ENCODE measurements around the gene BNIP5. TPM values are rescaled to one million over a fixed set of nuclear protein-coding genes. Genes with fewer than 3 reads are reported as not detected.
A peak's percentile ranks its signal among the peaks of the same experiment; 100 is the strongest.

The BNIP5 gene
- total RNA-seq, 4 donors from 2014 or later, result not detected

DNA sequence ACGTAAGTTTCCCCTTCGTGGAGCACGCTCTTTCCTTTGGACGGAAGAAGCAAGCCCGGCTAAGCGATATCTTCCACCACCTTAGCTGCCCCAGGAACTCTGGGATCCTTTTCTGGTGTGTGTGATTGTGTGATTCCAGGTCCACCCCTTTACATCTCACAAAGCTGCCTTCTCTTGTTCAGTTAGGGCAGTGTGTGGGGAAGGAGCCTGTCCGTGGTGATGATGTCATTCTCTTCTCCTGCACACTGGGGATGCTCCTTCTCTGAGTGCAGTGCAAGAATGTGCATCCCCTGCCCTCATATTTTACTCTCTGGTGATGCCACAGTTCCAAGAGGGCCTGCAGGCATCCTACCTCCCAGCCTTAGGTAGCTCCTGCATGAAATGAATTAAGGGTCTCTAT, 30.3 kb downstream of the BNIP5 start:
- no peak for TF ChIP-seq POLR2A (IDR thresholded peaks at IDR 0.05)
- no peak for DNase-seq
- intact Hi-C loops (cut with DNase I; ENCODE audit: low total_unique reads), result no loop called here

DNA sequence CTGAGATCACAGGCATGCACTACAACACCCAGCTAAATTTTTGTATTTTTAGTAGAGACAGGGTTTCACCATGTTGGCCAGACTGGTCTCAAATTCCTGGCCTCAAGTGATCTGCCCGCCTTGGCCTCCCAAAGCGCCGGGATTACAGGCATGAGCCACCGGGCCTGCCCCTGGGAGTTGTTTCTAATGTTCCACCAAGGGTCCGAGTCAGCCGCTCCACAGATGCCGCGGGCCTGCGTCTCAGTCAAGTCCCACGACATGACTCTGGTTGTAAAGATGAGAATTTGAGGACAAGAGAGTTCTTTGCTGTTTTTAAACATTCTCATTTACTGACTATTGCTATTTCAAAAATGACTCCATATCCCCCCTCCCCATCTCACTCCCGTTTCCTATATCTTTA, 30.8 kb downstream of the BNIP5 start:
- no peak for DNase-seq
- intact Hi-C loops (cut with DNase I; ENCODE audit: low total_unique reads), result no loop called here
- H3K27me3 ChIP-seq, result no peaks in the 10 kb centered on the region
- no peaks in the 10 kb centered on the region for H3K36me3 ChIP-seq
- no peak overlapping the region for H3K27ac ChIP-seq
- H3K9me3 ChIP-seq, result no peaks in the 10 kb centered on the region
- TF ChIP-seq, protein P1, sequence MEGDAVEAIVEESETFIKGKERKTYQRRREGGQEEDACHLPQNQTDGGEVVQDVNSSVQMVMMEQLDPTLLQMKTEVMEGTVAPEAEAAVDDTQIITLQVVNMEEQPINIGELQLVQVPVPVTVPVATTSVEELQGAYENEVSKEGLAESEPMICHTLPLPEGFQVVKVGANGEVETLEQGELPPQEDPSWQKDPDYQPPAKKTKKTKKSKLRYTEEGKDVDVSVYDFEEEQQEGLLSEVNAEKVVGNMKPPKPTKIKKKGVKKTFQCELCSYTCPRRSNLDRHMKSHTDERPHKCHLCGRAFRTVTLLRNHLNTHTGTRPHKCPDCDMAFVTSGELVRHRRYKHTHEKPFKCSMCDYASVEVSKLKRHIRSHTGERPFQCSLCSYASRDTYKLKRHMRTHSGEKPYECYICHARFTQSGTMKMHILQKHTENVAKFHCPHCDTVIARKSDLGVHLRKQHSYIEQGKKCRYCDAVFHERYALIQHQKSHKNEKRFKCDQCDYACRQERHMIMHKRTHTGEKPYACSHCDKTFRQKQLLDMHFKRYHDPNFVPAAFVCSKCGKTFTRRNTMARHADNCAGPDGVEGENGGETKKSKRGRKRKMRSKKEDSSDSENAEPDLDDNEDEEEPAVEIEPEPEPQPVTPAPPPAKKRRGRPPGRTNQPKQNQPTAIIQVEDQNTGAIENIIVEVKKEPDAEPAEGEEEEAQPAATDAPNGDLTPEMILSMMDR (IDR thresholded peaks at IDR 0.05), result no peak
- TF ChIP-seq POLR2A (IDR thresholded peaks at IDR 0.05), result no peak
- no peaks in the 10 kb centered on the region for H3K4me1 ChIP-seq
- H3K4me3 ChIP-seq, result no peak overlapping the region

More for the DNA sequence above, 30.3 kb downstream of the BNIP5 start:
- H3K4me3 ChIP-seq, result no peak overlapping the region
- H3K36me3 ChIP-seq, result no peaks in the 10 kb centered on the region
- no peaks in the 10 kb centered on the region for H3K27me3 ChIP-seq
- H3K27ac ChIP-seq, result no peak overlapping the region
- no peaks in the 10 kb centered on the region for H3K9me3 ChIP-seq
- H3K4me1 ChIP-seq, result no peaks in the 10 kb centered on the region

DNA sequence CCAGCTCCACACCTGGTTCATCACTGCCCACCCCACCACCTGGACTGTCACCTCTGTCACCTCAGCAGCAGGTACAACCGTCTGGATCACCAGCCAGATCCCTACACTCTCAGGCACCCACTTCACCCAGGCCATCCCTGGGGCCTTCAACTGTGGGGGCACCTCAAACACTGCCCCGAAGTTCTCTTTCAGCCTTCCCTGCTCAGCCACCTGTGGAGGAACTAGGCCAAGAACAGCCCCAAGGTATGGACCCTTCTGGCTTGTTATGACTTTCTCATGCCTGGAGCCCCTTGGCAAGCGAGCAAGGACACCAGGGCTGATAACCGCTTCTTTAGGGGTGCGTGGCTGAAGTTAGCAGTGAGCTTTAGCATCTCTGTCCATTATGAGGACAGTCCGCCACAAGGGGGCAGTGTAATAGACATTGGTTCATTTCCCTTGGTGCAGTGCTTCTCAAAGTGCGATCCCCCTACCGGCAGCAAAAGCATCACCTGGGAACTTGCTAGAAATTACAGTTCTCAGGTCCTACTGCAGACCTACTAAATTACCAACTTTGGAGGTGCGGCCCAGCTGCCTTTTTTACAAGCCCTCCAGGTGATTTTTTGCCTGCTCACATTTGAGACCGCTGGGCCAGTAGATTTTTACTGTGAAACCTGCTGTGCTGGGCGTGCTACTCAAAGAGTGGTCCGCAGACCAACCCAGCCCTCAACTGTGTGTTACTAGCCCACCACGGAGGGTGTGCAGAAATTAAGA, 34.3 kb downstream of the BNIP5 start:
- Histone ChIP-seq H3K27me3 (no peaks in the 10 kb centered on the region), H3K27ac (no peak overlapping the region), H3K4me3 (no peak overlapping the region), H3K36me3 (no peaks in the 10 kb centered on the region), H3K4me1 (no peaks in the 10 kb centered on the region), H3K9me3 (no peaks in the 10 kb centered on the region)
- peak; percentile 84 to 91 for DNase-seq
- TF ChIP-seq, protein P1 (IDR thresholded peaks at IDR 0.05), result peak; percentile 90 to 93 (median 90)
- no peak for TF ChIP-seq POLR2A (IDR thresholded peaks at IDR 0.05)
- intact Hi-C loops (cut with DNase I; ENCODE audit: low total_unique reads), result no loop called here

DNA sequence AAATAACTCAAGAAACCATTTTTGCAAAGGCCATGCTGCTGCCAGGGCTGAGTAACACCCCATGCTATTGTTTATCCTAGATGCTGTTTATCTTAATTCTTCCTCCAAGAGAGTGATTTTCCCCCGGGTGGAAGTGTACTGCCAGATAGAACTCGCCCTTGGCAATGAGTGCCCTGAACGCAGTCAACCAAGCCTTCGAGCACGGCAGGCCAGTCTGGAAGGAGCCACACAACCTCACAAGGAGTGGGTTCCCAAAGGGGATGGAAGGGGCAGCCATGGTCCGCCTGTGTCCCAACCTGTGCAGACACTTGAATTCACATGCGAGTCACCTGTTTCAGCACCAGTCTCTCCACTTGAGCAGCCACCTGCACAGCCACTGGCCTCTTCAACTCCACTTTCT, 34.9 kb downstream of the BNIP5 start:
- no peaks in the 10 kb centered on the region for H3K4me1 ChIP-seq
- TF ChIP-seq, protein P1 (IDR thresholded peaks at IDR 0.05), result no peak
- no peak for TF ChIP-seq POLR2A (IDR thresholded peaks at IDR 0.05)
- intact Hi-C loops (cut with DNase I; ENCODE audit: low total_unique reads), result no loop called here
- H3K27ac ChIP-seq, result no peak overlapping the region
- DNase-seq, result no peak
- H3K9me3 ChIP-seq, result no peaks in the 10 kb centered on the region
- no peak overlapping the region for H3K4me3 ChIP-seq
- H3K36me3 ChIP-seq, result no peaks in the 10 kb centered on the region
- no peaks in the 10 kb centered on the region for H3K27me3 ChIP-seq

DNA sequence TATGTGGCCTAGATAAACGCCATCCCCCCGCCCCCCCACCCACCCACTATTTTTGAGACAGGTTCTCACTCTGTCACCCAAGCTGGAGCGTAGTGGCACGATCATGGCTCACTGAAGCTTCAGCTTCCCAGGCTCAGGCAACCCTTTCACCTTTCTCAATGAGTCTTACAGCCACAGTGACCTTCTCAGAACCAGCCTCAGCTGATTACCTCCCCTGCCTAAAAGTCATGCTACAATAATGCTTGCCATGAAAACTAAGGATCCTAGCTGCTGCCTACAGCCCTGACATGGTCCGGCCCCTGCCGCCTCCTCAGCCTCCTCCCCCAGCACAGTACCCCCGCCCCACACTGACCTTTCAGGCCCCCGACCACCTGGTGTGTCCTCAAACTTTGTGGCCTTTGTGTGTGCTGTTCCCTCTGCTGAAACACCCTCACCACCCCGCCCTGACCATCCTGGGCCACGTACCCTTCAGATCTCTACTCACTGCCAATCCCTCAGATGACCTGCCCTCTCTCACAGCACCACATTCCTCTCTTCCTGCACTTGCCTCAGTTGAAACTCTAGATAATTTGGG, 35.5 kb downstream of the BNIP5 start:
- H3K27me3 ChIP-seq, result no peaks in the 10 kb centered on the region
- H3K9me3 ChIP-seq, result no peaks in the 10 kb centered on the region
- TF ChIP-seq, protein P1 (IDR thresholded peaks at IDR 0.05), result no peak
- no peak for TF ChIP-seq POLR2A (IDR thresholded peaks at IDR 0.05)
- intact Hi-C loops (cut with DNase I; ENCODE audit: low total_unique reads), result no loop called here
- H3K4me1 ChIP-seq, result no peaks in the 10 kb centered on the region
- H3K27ac ChIP-seq, result no peak overlapping the region
- DNase-seq, result no peak
- H3K36me3 ChIP-seq, result no peaks in the 10 kb centered on the region
- H3K4me3 ChIP-seq, result no peak overlapping the region
